Mesodermal cell (in vitro differentiated cells): ENCODE measurements around the gene CLEC18B.
"Not testable (repeated sequence)": the region's sequence is repeated elsewhere in the genome, so short reads cannot be mapped to it uniquely, and the experiment has no call there.

Experiments used
- H3K27ac ChIP-seq: 2 replicates; pipeline ENCODE4 v1.7.0; 2013; ENCODE audit warnings: mild to moderate bottlenecking, low read depth, low read length, moderate library complexity; ENCODE audit not compliant: severe bottlenecking
- H3K36me3 ChIP-seq: 2 replicates; pipeline ENCODE4 v1.7.1; 2013; ENCODE audit warnings: mild to moderate bottlenecking, low read length, moderate library complexity; ENCODE audit not compliant: control insufficient read depth, insufficient read depth
- H3K4me1 ChIP-seq: one replicate; pipeline ENCODE4 v1.7.1; 2013; ENCODE audit warnings: mild to moderate bottlenecking, low read length; ENCODE audit not compliant: insufficient read depth, control insufficient read depth, poor library complexity, severe bottlenecking
- H3K4me3 ChIP-seq: 2 replicates; pipeline ENCODE4 v1.7.0; 2013; ENCODE audit warnings: low read length, control low read depth, mild to moderate bottlenecking; ENCODE audit not compliant: insufficient read depth, poor library complexity, severe bottlenecking; ENCODE audit errors: extremely low read depth
- H3K9me3 ChIP-seq: 2 replicates; pipeline ENCODE4 v1.7.1; 2013; ENCODE audit warnings: mild to moderate bottlenecking, low read length, moderate library complexity; ENCODE audit not compliant: control insufficient read depth
- WGBS, 2 experiments: methylation state at CpG; one replicate each; pipeline ENCODE4 v1.1.5; 2013; ENCODE audit warnings: missing lambda C conversion rate in 2 of 2; ENCODE audit not compliant: insufficient coverage in 2 of 2; 5-methylcytosine and 5-hydroxymethylcytosine counted together

Gene CLEC18B

GRCh38 chr16:74404148-74404933, 16.9 kb downstream of the CLEC18B start:
- not testable (repeated sequence) for H3K27ac ChIP-seq, H3K4me3 ChIP-seq, H3K9me3 ChIP-seq, H3K36me3 ChIP-seq, H3K4me1 ChIP-seq
- 80% methylated on average over 2 of the region's 14 CpGs; no CpG with 5 or more reads in 1 of the 2 experiments for WGBS, 2 experiments

- not testable (repeated sequence) for H3K36me3 ChIP-seq, H3K9me3 ChIP-seq, H3K4me3 ChIP-seq, H3K4me1 ChIP-seq, H3K27ac ChIP-seq
- 94 to 95% methylated on average over 3 of the region's 4 CpGs for WGBS, 2 experiments
Observed at GRCh38 chr16:74400238-74400637, 21.0 kb downstream of the CLEC18B start.

GRCh38 chr16:74398212-74398895, 22.9 kb downstream of the CLEC18B start:
- not testable (repeated sequence) for H3K9me3 ChIP-seq, H3K4me1 ChIP-seq, H3K4me3 ChIP-seq, H3K36me3 ChIP-seq, H3K27ac ChIP-seq
- 83 to 87% methylated on average over 2 to 3 of the region's 15 CpGs for WGBS, 2 experiments

GRCh38 chr16:74396521-74397017, 24.7 kb downstream of the CLEC18B start:
- WGBS, 2 experiments, result 89 to 92% methylated on average over 7 of the region's 7 CpGs
- H3K9me3 ChIP-seq, H3K36me3 ChIP-seq: not testable (repeated sequence)

GRCh38 chr16:74394604-74395003, 26.7 kb downstream of the CLEC18B start:
- H3K4me3 ChIP-seq, H3K36me3 ChIP-seq, H3K9me3 ChIP-seq, H3K27ac ChIP-seq, H3K4me1 ChIP-seq: not testable (repeated sequence)
- WGBS, 2 experiments, result 100% methylated on average over 1 of the region's 5 CpGs; no CpG with 5 or more reads in 1 of the 2 experiments

More at GRCh38 chr16:74396521-74397017, 24.7 kb downstream of the CLEC18B start:
- not testable (repeated sequence) for H3K4me1 ChIP-seq, H3K4me3 ChIP-seq, H3K27ac ChIP-seq

- not testable (repeated sequence) for H3K27ac ChIP-seq, H3K4me1 ChIP-seq, H3K9me3 ChIP-seq, H3K4me3 ChIP-seq, H3K36me3 ChIP-seq
- 90 to 100% methylated on average over 4 to 7 of the region's 9 CpGs for WGBS, 2 experiments
Observed at GRCh38 chr16:74394131-74394530, 27.1 kb downstream of the CLEC18B start.

GRCh38 chr16:74391454-74392050, 29.7 kb downstream of the CLEC18B start:
- H3K4me1 ChIP-seq, H3K36me3 ChIP-seq, H3K9me3 ChIP-seq, H3K27ac ChIP-seq, H3K4me3 ChIP-seq: not testable (repeated sequence)
- WGBS, 2 experiments, result no CpG with 5 or more reads among the region's 13 CpGs

- H3K4me1 ChIP-seq, H3K9me3 ChIP-seq, H3K36me3 ChIP-seq, H3K4me3 ChIP-seq, H3K27ac ChIP-seq: not testable (repeated sequence)
- WGBS, 2 experiments, result no CpG with 5 or more reads among the region's 6 CpGs
Observed at GRCh38 chr16:74382339-74383034, 38.8 kb downstream of the CLEC18B start.

- H3K4me3 ChIP-seq, H3K36me3 ChIP-seq, H3K4me1 ChIP-seq, H3K27ac ChIP-seq, H3K9me3 ChIP-seq: not testable (repeated sequence)
- WGBS, 2 experiments, result 88 to 91% methylated on average over 8 of the region's 9 CpGs
Observed at GRCh38 chr16:74373847-74374184, 47.5 kb downstream of the CLEC18B start.

GRCh38 chr16:74372953-74373846, 48.1 kb downstream of the CLEC18B start:
- Histone ChIP-seq H3K4me1 (no peaks in the 10 kb centered on the region), H3K36me3 (no peaks in the 10 kb centered on the region), H3K27ac (no peak overlapping the region), H3K4me3 (no peak overlapping the region), H3K9me3 (no peaks in the 10 kb centered on the region)
- WGBS, 2 experiments, result 87 to 90% methylated on average over 10 of the region's 10 CpGs
